ENCODE measurements around the gene CLCN5. TPM values are rescaled to one million over a fixed set of nuclear protein-coding genes. Genes with fewer than 3 reads are reported as not detected.

Gene CLCN5
- total RNA-seq, 4 donors from 2014 or later: 2.5 to 20.3 (median 17.2) TPM

DNA sequence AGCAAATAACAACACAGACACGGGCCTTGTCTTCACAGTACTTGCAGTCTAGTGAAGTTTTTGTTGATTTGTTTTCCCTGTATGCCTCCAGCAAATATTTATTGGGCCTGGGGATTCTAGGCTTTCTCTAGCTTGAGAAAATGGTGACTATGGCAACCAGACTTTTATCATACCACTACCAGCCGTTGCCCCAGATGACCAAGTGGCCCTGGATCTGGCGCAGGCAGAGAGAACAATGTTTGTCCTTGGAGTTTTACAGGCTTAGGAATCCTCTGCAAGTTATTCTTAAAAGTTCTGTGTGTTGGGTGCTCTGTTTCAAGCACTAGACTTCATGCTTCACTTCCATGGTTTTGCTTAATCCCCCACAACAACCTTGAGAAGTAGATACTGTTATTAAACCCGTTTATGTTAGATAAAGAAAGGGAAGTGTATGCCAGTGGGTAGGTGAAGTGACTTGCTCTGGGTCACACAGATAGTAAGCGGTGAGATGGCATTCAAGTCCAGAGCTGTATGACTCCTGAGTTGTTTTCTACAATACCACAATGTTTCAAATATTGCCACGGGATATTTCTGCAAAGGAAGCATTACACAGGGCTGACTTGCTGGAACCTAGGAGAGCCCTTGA, 183.8 kb downstream of the CLCN5 start:
- Histone ChIP-seq H3K4me1 (no peaks in the 10 kb centered on the region), H3K4me3 (no peak overlapping the region), H3K9me3 (no peaks in the 10 kb centered on the region), H3K36me3 (no peaks in the 10 kb centered on the region), H3K27ac (no peak overlapping the region), H3K27me3 (no peaks in the 10 kb centered on the region)
- TF ChIP-seq POLR2A (IDR thresholded peaks at IDR 0.05): no peak
- TF ChIP-seq, protein P1, sequence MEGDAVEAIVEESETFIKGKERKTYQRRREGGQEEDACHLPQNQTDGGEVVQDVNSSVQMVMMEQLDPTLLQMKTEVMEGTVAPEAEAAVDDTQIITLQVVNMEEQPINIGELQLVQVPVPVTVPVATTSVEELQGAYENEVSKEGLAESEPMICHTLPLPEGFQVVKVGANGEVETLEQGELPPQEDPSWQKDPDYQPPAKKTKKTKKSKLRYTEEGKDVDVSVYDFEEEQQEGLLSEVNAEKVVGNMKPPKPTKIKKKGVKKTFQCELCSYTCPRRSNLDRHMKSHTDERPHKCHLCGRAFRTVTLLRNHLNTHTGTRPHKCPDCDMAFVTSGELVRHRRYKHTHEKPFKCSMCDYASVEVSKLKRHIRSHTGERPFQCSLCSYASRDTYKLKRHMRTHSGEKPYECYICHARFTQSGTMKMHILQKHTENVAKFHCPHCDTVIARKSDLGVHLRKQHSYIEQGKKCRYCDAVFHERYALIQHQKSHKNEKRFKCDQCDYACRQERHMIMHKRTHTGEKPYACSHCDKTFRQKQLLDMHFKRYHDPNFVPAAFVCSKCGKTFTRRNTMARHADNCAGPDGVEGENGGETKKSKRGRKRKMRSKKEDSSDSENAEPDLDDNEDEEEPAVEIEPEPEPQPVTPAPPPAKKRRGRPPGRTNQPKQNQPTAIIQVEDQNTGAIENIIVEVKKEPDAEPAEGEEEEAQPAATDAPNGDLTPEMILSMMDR (IDR thresholded peaks at IDR 0.05): no peak
- DNase-seq: no peak

DNA sequence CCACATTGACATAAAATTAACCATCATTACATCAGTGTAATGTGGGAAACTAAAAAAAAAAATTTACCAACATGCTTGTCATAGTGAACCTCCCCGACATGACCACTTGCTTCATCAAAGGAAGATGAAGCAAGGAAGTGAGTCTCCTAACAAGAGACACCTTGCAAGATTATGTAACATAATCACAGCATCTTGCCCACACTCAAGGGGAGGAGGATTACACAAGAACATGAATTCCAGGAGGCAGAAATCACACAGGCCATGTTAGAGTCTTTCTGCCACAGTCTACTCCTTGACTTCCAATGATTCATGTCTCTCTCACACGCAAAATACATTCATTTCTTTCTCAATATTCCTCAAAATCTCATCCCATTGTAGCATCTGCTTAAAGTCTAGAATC, 185.1 kb downstream of the CLCN5 start:
- TF ChIP-seq, protein P1 (IDR thresholded peaks at IDR 0.05): no peak
- TF ChIP-seq POLR2A (IDR thresholded peaks at IDR 0.05): no peak
- H3K4me1 ChIP-seq: no peaks in the 10 kb centered on the region
- no peak overlapping the region for H3K4me3 ChIP-seq
- no peaks in the 10 kb centered on the region for H3K27me3 ChIP-seq
- H3K36me3 ChIP-seq: no peaks in the 10 kb centered on the region
- DNase-seq: no peak
- H3K27ac ChIP-seq: no peak overlapping the region
- no peaks in the 10 kb centered on the region for H3K9me3 ChIP-seq

DNA sequence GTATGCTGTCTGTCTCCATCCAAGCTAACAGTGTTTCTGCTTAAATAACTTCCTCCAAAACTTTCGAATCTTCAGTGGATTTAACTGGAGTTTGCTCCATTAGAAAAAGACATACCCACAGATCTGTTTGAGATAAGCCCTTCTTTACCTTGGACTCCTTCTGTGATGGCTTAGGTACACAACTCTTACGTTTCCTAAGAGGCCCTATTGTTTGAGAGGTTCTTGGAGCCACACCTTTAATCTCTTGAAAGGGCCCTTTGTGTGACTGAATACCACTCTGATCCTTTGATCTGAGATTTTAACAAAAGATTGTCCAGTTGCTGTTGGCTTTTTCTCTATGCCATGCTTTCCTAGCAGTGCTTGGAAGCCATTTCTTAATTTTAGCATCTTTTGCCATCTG, 185.9 kb downstream of the CLCN5 start:
- Histone ChIP-seq H3K4me3 (no peak overlapping the region), H3K36me3 (no peaks in the 10 kb centered on the region), H3K4me1 (no peaks in the 10 kb centered on the region), H3K27ac (no peak overlapping the region), H3K9me3 (no peaks in the 10 kb centered on the region), H3K27me3 (no peaks in the 10 kb centered on the region)
- DNase-seq: no peak
- TF ChIP-seq POLR2A (IDR thresholded peaks at IDR 0.05): no peak
- TF ChIP-seq, protein P1 (IDR thresholded peaks at IDR 0.05): no peak

DNA sequence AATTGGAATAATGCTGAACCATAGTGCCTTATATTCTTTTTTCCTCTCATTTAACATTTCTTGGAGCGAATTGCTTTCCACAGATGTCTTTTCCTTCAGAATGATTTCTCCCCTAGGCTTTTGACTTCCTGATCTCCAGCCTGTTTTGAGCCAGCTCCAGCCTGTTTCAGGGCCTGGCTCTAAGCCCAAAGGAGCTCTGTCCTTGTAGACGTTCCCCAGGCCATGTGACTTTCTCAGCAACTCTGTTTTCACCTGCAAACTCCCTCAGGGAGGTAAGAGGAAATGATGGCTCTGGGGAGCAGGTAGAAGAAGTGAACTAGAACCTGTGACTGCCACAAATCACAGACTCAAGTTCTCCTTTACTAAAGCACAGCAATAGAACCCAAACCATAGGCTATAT, 189.3 kb downstream of the CLCN5 start:
- Histone ChIP-seq H3K27ac (no peak overlapping the region), H3K4me1 (no peaks in the 10 kb centered on the region)

DNA sequence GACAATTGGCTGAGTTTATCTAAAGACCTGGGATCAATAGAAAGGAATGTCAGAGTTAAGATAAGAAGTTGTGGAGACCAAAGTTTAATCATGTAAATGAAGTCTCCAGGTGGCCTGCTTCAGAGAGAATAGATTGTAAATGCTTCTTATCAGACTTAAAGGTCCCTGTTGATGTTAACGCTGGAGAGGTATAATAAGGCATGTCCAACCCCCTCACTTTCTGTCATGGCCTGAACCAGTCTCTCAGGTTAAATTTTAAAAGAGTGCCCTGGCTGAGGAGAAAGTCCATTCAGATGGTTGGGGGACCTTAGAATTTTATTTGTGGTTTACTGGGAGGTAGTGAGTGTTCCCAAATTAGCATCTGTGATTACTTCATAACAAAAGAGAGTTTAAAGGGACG, 191.7 kb downstream of the CLCN5 start:
- H3K27me3 ChIP-seq: no peaks in the 10 kb centered on the region
- H3K4me3 ChIP-seq: no peak overlapping the region
- no peaks in the 10 kb centered on the region for H3K36me3 ChIP-seq
- H3K9me3 ChIP-seq: no peaks in the 10 kb centered on the region
- H3K27ac ChIP-seq: peak overlapping the region in 1 of 4 donors; percentile 13
- no peak for DNase-seq
- no peaks in the 10 kb centered on the region for H3K4me1 ChIP-seq
- no peak for TF ChIP-seq POLR2A (IDR thresholded peaks at IDR 0.05)
- TF ChIP-seq, protein P1 (IDR thresholded peaks at IDR 0.05): no peak

More for the DNA sequence above, 189.3 kb downstream of the CLCN5 start:
- no peak for TF ChIP-seq POLR2A (IDR thresholded peaks at IDR 0.05)
- TF ChIP-seq, protein P1 (IDR thresholded peaks at IDR 0.05): no peak
- H3K36me3 ChIP-seq: no peaks in the 10 kb centered on the region
- H3K9me3 ChIP-seq: no peaks in the 10 kb centered on the region
- no peaks in the 10 kb centered on the region for H3K27me3 ChIP-seq
- DNase-seq: peak in 1 of 3 donors; percentile 47
- no peak overlapping the region for H3K4me3 ChIP-seq

DNA sequence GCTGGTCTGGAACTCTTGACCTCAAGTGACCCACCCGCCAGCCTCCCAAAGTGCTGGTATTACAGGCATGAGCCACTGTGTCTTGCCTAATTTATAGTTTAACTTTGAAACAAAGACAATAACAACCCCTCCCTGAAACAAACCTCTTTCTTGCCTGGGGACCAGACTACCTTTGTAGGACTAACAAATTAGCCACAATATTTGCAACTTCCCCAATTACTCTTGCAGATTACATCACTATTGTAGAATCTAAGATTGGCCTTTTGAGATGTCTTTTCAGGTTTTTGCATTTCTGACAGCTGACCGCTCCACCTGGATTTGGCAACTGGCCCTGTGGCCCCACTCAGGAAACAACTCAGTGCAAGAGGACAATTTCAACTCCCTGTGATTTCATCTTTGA, 193.6 kb downstream of the CLCN5 start:
- no peaks in the 10 kb centered on the region for H3K9me3 ChIP-seq

More for the DNA sequence above, 193.6 kb downstream of the CLCN5 start:
- Histone ChIP-seq H3K4me1 (no peaks in the 10 kb centered on the region), H3K27ac (no peak overlapping the region), H3K27me3 (no peaks in the 10 kb centered on the region), H3K36me3 (no peaks in the 10 kb centered on the region), H3K4me3 (no peak overlapping the region)
- no peak for DNase-seq
- TF ChIP-seq, protein P1 (IDR thresholded peaks at IDR 0.05): no peak
- TF ChIP-seq POLR2A (IDR thresholded peaks at IDR 0.05): no peak

All from Peyer's patch (tissue), 4 donors.